HepG2 (cell line): Measurements from ENCODE around the gene PPP1R1B. TPM values are rescaled to one million over a fixed set of nuclear protein-coding genes. Genes with fewer than 3 reads are reported as not detected.

ENCODE experiments used
- ATAC-seq: fragments of 200-7000 bp; cut with Tn5 transposase; 3 replicates; pipeline ENCODE4 v1.9.1; 2020; ENCODE audit warnings: mild to moderate bottlenecking, moderate library complexity
- BruUV-seq: library from RNA; stranded (reverse); fragments of 400-500 nt; replicated peaks from 2 replicates; lab custom pipeline; 2021; lab: Mats Ljungman, UMichigan
- CTCF ChIA-PET: fragments of 300-600 bp; formaldehyde crosslinking; extraction: SDS; loops from one replicate; lab custom pipeline; 2021; ENCODE audit warnings: low total read pairs, inconsistent platforms, low intra/inter-chr PET ratio; lab: Yijun Ruan, JAX
- POLR2A ChIA-PET: fragments of 350-600 bp; sonication (Branson Sonifier 250); formaldehyde crosslinking; loops from one replicate; lab custom pipeline; 2020; ENCODE audit warnings: antibody characterized with exemption, inconsistent platforms; lab: Yijun Ruan, JAX
- DNase-seq: peaks from one replicate; pipeline ENCODE4 v3.0.0-alpha.2; 2015; ENCODE audit warnings: low spot score
- FAIRE-seq: peaks from 3 replicates; lab custom pipeline; 2011; peaks lifted over from hg19 to GRCh38; lab: Jason Lieb, UNC
- H2AFZ ChIP-seq: one replicate; pipeline ENCODE4 v1.6.1; 2011; ENCODE audit warnings: low read length, inconsistent platforms
- H3K27ac ChIP-seq: fragments of 300-600 bp; 3 replicates; pipeline ENCODE4 v1.8.0; 2011; ENCODE audit warnings: mixed run types, mild to moderate bottlenecking, mixed read lengths, low read length, inconsistent platforms; ENCODE audit not compliant: insufficient read depth; ENCODE audit errors: extremely low read length
- H3K27me3 ChIP-seq, 2 experiments: fragments of 200-600 bp in 1 of 2; 2 replicates in 1 of 2; 3 replicates in 1 of 2; pipeline versions ENCODE4 v1.6.0 to v1.8.0; 2011; ENCODE audit warnings: low read length in 2 of 2, mild to moderate bottlenecking in 2 of 2, moderate library complexity in 2 of 2, inconsistent platforms in 1 of 2; ENCODE audit not compliant: insufficient read depth in 2 of 2, control insufficient read depth in 1 of 2
- H3K36me3 ChIP-seq, 2 experiments: fragments of 200-600 bp in 1 of 2; replicated peaks in 1 of 2; 2 replicates in 1 of 2; 3 replicates in 1 of 2; pipeline versions ENCODE4 v1.5.1 to v1.8.0; 2011; ENCODE audit warnings: low read length in 2 of 2, inconsistent platforms in 1 of 2; ENCODE audit not compliant: insufficient read depth in 2 of 2, control insufficient read depth in 1 of 2
- H3K4me1 ChIP-seq: 2 replicates; pipeline ENCODE4 v1.5.1; 2012; ENCODE audit warnings: low read length, inconsistent platforms; ENCODE audit not compliant: insufficient read depth
- H3K4me2 ChIP-seq: 2 replicates; pipeline ENCODE4 v1.6.0; 2011; ENCODE audit warnings: low read depth, low read length, inconsistent platforms
- H3K4me3 ChIP-seq, 3 experiments: fragments of 200-600 bp in 1 of 3; sonication (generic), shearing (Covaris generic) in 1 of 3; replicated peaks in 1 of 3; 2 replicates each; pipeline ENCODE4 v1.5.1; 2011 to 2016; ENCODE audit warnings: low read length in 3 of 3, inconsistent platforms in 2 of 3, low read depth in 2 of 3, mild to moderate bottlenecking in 2 of 3, control low read depth in 1 of 3, mixed read lengths in 1 of 3; ENCODE audit not compliant: insufficient read depth in 1 of 3
- H3K79me2 ChIP-seq: one replicate; pipeline ENCODE4 v1.6.1; 2011; ENCODE audit warnings: low read length, inconsistent platforms; ENCODE audit not compliant: insufficient read depth
- H3K9ac ChIP-seq: 2 replicates; pipeline ENCODE4 v1.6.0; 2011; ENCODE audit warnings: mild to moderate bottlenecking, low read depth, low read length, inconsistent platforms; ENCODE audit not compliant: insufficient read depth
- H3K9me3 ChIP-seq: 2 replicates; pipeline ENCODE4 v1.5.1; 2012; ENCODE audit warnings: mild to moderate bottlenecking, low read length
- H4K20me1 ChIP-seq: 2 replicates; pipeline ENCODE4 v1.6.0; 2011; ENCODE audit warnings: inconsistent platforms, mild to moderate bottlenecking, low read length, moderate library complexity; ENCODE audit not compliant: insufficient read depth
- ATF7 ChIP-seq, 2 experiments: fragments of 450-650 bp in 1 of 2; sonication (generic) in 1 of 2; formaldehyde crosslinking in 1 of 2; IDR thresholded peaks; 2 replicates each; pipeline versions ENCODE4 v1.4.0 to v1.6.1; 2016 to 2020; ENCODE audit warnings: antibody characterized with exemption in 1 of 2, mild to moderate bottlenecking in 1 of 2, missing genetic modification reagents in 1 of 2
- NCOA5 ChIP-seq: sonication (generic); formaldehyde crosslinking; IDR thresholded peaks from 2 replicates; pipeline ENCODE4 v1.4.0; 2020; ENCODE audit warnings: missing genetic modification reagents
- SP1 ChIP-seq, 2 experiments: fragments of 450-650 bp in 1 of 2; sonication (generic) in 1 of 2; formaldehyde crosslinking in 1 of 2; IDR thresholded peaks; 2 replicates each; pipeline versions ENCODE4 v1.4.0 to v1.6.1; 2016 to 2020; ENCODE audit warnings: missing genetic modification reagents in 1 of 2
- SP5 ChIP-seq: IDR thresholded peaks from 2 replicates; pipeline ENCODE4 v1.6.1; 2016; ENCODE audit warnings: low read depth, borderline replicate concordance
- SYNCRIP ChIP-seq: fragments of 200-400 bp; formaldehyde crosslinking; IDR thresholded peaks from 2 replicates; pipeline ENCODE4 v1.6.1; 2018; ENCODE audit warnings: mild to moderate bottlenecking, low read depth, low read length; ENCODE audit not compliant: insufficient read depth
- TP53 ChIP-seq: sonication (generic); formaldehyde crosslinking; conservative IDR thresholded peaks from 2 replicates; pipeline ENCODE4 v1.4.0; 2020; ENCODE audit warnings: missing genetic modification reagents
- U2AF2 ChIP-seq: fragments of 200-400 bp; formaldehyde crosslinking; IDR thresholded peaks from 2 replicates; pipeline ENCODE4 v1.6.1; 2017; ENCODE audit warnings: low read depth, mild to moderate bottlenecking, low read length
- ZC3H13 ChIP-seq: sonication (generic); formaldehyde crosslinking; IDR thresholded peaks from 2 replicates; pipeline ENCODE4 v1.8.1; 2023; ENCODE audit warnings: mild to moderate bottlenecking, missing genetic modification reagents, moderate library complexity
- ZFY ChIP-seq: sonication (generic); formaldehyde crosslinking; IDR thresholded peaks from 2 replicates; pipeline ENCODE4 v1.4.0; 2020; ENCODE audit warnings: missing genetic modification reagents
- ZNF30 ChIP-seq: sonication (generic); formaldehyde crosslinking; IDR thresholded peaks from 2 replicates; pipeline ENCODE4 v1.5.0; 2020; ENCODE audit warnings: mild to moderate bottlenecking, missing genetic modification reagents
- ZNF709 ChIP-seq: sonication (generic); formaldehyde crosslinking; IDR thresholded peaks from 2 replicates; pipeline ENCODE4 v1.5.0; 2020; ENCODE audit warnings: mild to moderate bottlenecking, missing genetic modification reagents
- ZNF776 ChIP-seq: sonication (generic); formaldehyde crosslinking; IDR thresholded peaks from 2 replicates; pipeline ENCODE4 v1.4.0; 2020; ENCODE audit warnings: mild to moderate bottlenecking, missing genetic modification reagents
- ZNF788 ChIP-seq: sonication (generic); formaldehyde crosslinking; IDR thresholded peaks from 2 replicates; pipeline ENCODE4 v1.5.0; 2020; ENCODE audit warnings: mild to moderate bottlenecking, missing genetic modification reagents, borderline replicate concordance
- WGBS: methylation state at CpG from one replicate; pipeline ENCODE4 v1.1.6; 2017; ENCODE audit warnings: low lambda C conversion rate; 5-methylcytosine and 5-hydroxymethylcytosine counted together
- in situ Hi-C: cut with HindIII; loops from 2 replicates; pipeline ENCODE4 v1.10.0; 2017; ENCODE audit warnings: low pct_unique_long_range_greater_than_20kb; ENCODE audit not compliant: extremely low pct_ligation_motif_present
- intact Hi-C: fragments of 100-400 bp; cut with micrococcal nuclease; formaldehyde crosslinking; loops from one replicate; pipeline ENCODE4 v1.10.0; 2022; ENCODE audit not compliant: unreplicated experiment
- polyA plus RNA-seq, 8 experiments: library from polyadenylated mRNA; depleted of rRNA in 3 of 8; stranded (reverse) in 7 of 8; unstranded in 1 of 8; fragments of >200 nt; fragmentation: Illumina TruSeq in 4 of 8; extraction: Trizol in 4 of 8; gene quantifications; 2 replicates each; pipeline versions ENCODE4 v1.2.1 to v1.2.3, GENCODE V29; 2011 to 2016; ENCODE audit warnings: low read depth in 4 of 8, missing spikeins in 1 of 8, mixed read lengths in 1 of 8; ENCODE audit not compliant: insufficient read depth in 1 of 8
- total RNA-seq, 5 experiments: library from RNA; depleted of rRNA; stranded (reverse); fragments of >200 nt; fragmentation: Illumina TruSeq; extraction: Trizol; gene quantifications; 2 replicates each; pipeline ENCODE4 v1.2.3, GENCODE V29; 2016; ENCODE audit warnings: low read depth in 1 of 5
- TF ChIP-seq, protein P1 (sequence below): sonication (generic); formaldehyde crosslinking; IDR thresholded peaks from 2 replicates; pipeline ENCODE4 v1.4.0; 2020; ENCODE audit warnings: mild to moderate bottlenecking, low read depth, missing genetic modification reagents

PPP1R1B gene
- total and polyA plus RNA-seq, 2 of the 13 experiments (the other 11 are each of a cell fraction or from before 2014, with no cell fraction given), result 0.08 TPM; not detected in 1

DNA sequence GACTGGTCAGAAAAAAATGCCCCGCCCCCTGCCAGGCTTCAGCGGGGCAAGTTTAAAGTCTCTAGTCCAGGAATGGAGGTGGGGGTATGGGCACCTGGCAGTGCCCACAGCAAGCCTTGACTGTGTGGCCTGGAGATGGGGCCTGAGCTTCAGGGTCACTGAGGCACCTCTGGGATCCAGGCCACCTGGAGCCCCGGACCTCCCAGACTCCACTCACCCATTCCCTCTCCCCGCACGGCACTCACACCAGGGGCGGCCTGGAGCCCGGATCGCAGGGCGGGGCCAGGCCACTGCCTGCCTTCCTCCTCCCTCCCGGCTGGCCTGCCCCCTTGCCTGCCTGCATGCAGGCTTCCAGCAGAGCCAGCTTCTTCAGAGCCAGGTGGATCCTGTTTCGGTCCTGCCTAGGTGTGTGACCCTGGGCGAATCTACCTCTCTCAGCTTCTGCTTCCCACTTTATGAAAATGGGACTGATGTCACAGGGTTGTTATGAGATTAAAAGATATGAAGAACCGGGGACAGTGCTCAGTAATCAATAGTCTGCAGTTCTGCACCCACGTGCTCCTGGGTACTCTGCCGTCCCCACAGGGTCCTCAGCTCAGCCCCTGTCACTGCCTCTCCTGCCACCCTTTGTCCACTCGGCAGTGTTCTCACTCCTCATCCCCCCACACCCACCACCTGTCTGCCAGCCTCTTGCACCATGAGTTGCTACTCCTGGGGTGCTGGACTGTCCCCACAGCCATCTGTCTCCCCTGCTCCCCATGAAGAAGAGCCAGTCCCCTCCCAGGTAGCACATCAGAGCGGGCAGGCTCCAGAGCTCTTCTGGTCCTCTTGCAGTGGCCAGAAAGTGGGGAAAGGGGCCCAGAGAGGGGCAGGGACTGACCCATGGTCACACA, 37.2 kb downstream of the PPP1R1B start (continued):
- TF ChIP-seq, protein P1, sequence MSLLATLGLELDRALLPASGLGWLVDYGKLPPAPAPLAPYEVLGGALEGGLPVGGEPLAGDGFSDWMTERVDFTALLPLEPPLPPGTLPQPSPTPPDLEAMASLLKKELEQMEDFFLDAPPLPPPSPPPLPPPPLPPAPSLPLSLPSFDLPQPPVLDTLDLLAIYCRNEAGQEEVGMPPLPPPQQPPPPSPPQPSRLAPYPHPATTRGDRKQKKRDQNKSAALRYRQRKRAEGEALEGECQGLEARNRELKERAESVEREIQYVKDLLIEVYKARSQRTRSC (CRISPR knock-in tag), result no peak
- TF ChIP-seq SP1 (IDR thresholded peaks at IDR 0.05), result no peak
- TF ChIP-seq SP1 (CRISPR knock-in tag; IDR thresholded peaks at IDR 0.05), result peak; percentile 46; the same call in 1 of the 2 replicates
- 0 out of 2 replicates have a peak, but pooled peaks have one; percentile 10 for TF ChIP-seq ZC3H13 (CRISPR knock-in tag)
- TF ChIP-seq SYNCRIP, result no peak
- TF ChIP-seq SP5, result peak; percentile 51

DNA sequence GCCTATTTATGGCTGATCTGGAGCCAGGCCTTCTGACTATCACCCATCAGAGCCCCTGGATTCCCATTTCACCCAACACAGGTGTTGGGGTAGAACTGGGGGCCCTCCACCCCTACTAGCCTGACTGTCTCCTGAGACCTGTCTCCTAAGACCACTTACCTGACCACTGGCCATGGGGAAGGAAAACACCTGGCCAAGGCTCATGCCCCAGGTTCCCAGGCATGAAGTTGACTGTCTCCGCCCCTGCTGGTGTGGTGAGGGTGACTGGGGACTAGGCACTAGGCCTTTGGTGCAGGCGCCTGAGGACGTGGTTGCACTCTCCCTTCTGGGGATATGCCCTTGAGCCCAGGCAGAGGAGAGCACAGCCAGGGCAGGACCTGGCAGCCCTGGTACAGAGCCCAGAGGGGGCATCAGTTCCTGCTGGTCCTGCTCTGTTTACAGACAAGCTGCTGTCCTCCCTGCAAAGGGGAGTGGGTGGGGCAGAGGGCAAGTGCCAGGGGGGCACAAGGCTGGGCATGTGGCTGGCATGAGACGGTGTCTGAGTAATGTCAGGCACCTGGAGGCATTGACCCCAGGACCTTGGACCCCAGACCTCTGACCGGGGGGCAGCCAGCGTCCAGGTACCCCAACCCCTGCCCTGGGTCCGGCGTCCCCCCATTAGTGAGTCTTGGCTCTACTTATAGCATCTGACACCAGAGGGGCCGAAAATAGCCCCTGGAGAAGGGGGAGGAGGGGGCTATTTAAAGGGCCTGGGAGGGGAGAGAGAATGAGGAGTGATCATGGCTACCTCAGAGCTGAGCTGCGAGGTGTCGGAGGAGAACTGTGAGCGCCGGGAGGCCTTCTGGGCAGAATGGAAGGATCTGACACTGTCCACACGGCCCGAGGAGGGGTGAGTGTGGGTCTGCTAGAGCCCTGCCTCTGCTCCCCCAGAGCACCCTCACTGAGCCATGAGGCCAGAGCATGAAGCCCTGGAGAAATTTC, 38.1 kb downstream of the PPP1R1B start, which contains the start of gene TCAP:
TCAP (plus strand) TSS at position 769 of the 981 bp plus-strand sequence; CDS start at position 780, 11 bp downstream.
- ATAC-seq (peak; percentile 5), DNase-seq (no peak), FAIRE-seq (no peak)
- Histone ChIP-seq H3K4me2 (peak within 1 kb of the TSS; percentile 59), H3K4me3 (peak within 1 kb of the TSS in 1 of 3 experiments; percentile 45; a peak in 1 of 6 replicates), H3K27me3 (peaks cover 5 to 34% of the 10 kb centered on the region in 2 experiments), H4K20me1 (no peaks in the 10 kb centered on the region), H3K4me1 (peaks cover 55% of the 10 kb centered on the region), H3K27ac (no peak within 1 kb of the TSS), H2AFZ (no peak within 1 kb of the TSS), H3K36me3 (peaks cover 10 to 12% of the 10 kb centered on the region in 2 experiments; a peak in 4 of 5 replicates), H3K9me3 (no peaks in the 10 kb centered on the region), H3K79me2 (no peaks in the 10 kb centered on the region), H3K9ac (no peak within 1 kb of the TSS)
- CTCF ChIA-PET, result interaction anchor here (3.6 kb wide), 1 partner anchor 42 kb away, joined by 22 read pairs; no protein-coding TSS in a partner anchor
- BruUV-seq, result no TSS peak
- intact Hi-C loops, result no loop called here
- POLR2A ChIA-PET, result interaction anchor here (0.7 to 4.1 kb wide), 4 partner anchors 10 to 35 kb away, joined by 3 to 25 read pairs (median 6); partner anchors contain the start of gene ERBB2
- WGBS, result 26% methylated on average over 15 of the region's 15 CpGs
- in situ Hi-C loops, result no loop called here
- TF ChIP-seq ZNF776, result no peak
- TF ChIP-seq ZNF709 (CRISPR knock-in tag), result peak; percentile 25; the same call in 1 of the 2 replicates
- no peak for TF ChIP-seq ZNF30 (CRISPR knock-in tag)
- no peak for TF ChIP-seq U2AF2
- 0 out of 2 replicates have a peak, but pooled peaks have one; percentile 23 for TF ChIP-seq ZNF788
- no peak for TF ChIP-seq NCOA5 (CRISPR knock-in tag)
- TF ChIP-seq TP53 (CRISPR knock-in tag), result no peak
- no peak for TF ChIP-seq ATF7 (IDR thresholded peaks at IDR 0.05)
- TF ChIP-seq ATF7 (CRISPR knock-in tag; IDR thresholded peaks at IDR 0.05), result peak; percentile 3; the same call in 1 of the 2 replicates
- TF ChIP-seq ZFY, result peak; percentile 51; the same call in 1 of the 2 replicates
